NT2/D1 (cell line): Measurements from ENCODE around the gene TRMT61A.
A peak's percentile ranks its signal among the peaks of the same experiment; 100 is the strongest.

ENCODE experiments used
- DNase-seq: peaks from one replicate; pipeline ENCODE4 v3.0.0-alpha.2; 2011; ENCODE audit warnings: low read depth, low spot score
- H3K27me3 ChIP-seq: 2 replicates; pipeline ENCODE4 v1.6.0; 2011; ENCODE audit warnings: mild to moderate bottlenecking; ENCODE audit not compliant: insufficient read length, insufficient read depth
- H3K36me3 ChIP-seq: 2 replicates; pipeline ENCODE4 v1.6.1; 2011; ENCODE audit warnings: mild to moderate bottlenecking, low read length, mixed read lengths; ENCODE audit not compliant: insufficient read depth, insufficient read length
- H3K4me1 ChIP-seq: 2 replicates; pipeline ENCODE4 v1.5.1; 2011; ENCODE audit not compliant: insufficient read depth, insufficient read length
- H3K4me3 ChIP-seq: 2 replicates; pipeline ENCODE4 v1.5.1; 2011; ENCODE audit warnings: low read depth; ENCODE audit not compliant: insufficient read length
- H3K9ac ChIP-seq: 2 replicates; pipeline ENCODE4 v1.6.0; 2011; ENCODE audit warnings: low read depth; ENCODE audit not compliant: insufficient read length
- H3K9me3 ChIP-seq: 2 replicates; pipeline ENCODE4 v1.5.1; 2011; ENCODE audit warnings: mild to moderate bottlenecking, low read length; ENCODE audit not compliant: insufficient read depth
- SUZ12 ChIP-seq: IDR thresholded peaks from 2 replicates; pipeline ENCODE4 v1.6.1; 2011; ENCODE audit not compliant: insufficient read length, insufficient read depth; ENCODE audit errors: extremely low read depth
- YY1 ChIP-seq: IDR thresholded peaks from 2 replicates; pipeline ENCODE4 v1.6.1; 2011; ENCODE audit not compliant: insufficient read length, insufficient read depth
- ZNF274 ChIP-seq: IDR thresholded peaks from 2 replicates; pipeline ENCODE4 v1.6.1; 2011; ENCODE audit warnings: mild to moderate bottlenecking, low read depth, low read length

Gene TRMT61A

GRCh38 chr14:103492156-103492925, 36.7 kb upstream of the TRMT61A start:
- peaks cover 2% of the 10 kb centered on the region for H3K4me1 ChIP-seq
- peaks cover 55% of the 10 kb centered on the region for H3K36me3 ChIP-seq
- no peak for TF ChIP-seq ZNF274
- no peak for TF ChIP-seq YY1
- TF ChIP-seq SUZ12: no peak
- H3K9me3 ChIP-seq: no peaks in the 10 kb centered on the region
- no peak overlapping the region for H3K9ac ChIP-seq
- H3K4me3 ChIP-seq: no peak overlapping the region
- no peak for DNase-seq
- no peaks in the 10 kb centered on the region for H3K27me3 ChIP-seq

- TF ChIP-seq YY1: no peak
- no peak for TF ChIP-seq ZNF274
- no peak for TF ChIP-seq SUZ12
- no peaks in the 10 kb centered on the region for H3K27me3 ChIP-seq
- H3K9me3 ChIP-seq: no peaks in the 10 kb centered on the region
- no peak overlapping the region for H3K9ac ChIP-seq
- H3K4me3 ChIP-seq: no peak overlapping the region
- peaks cover 2% of the 10 kb centered on the region for H3K4me1 ChIP-seq
- peaks cover 50% of the 10 kb centered on the region for H3K36me3 ChIP-seq
- no peak for DNase-seq
Observed at GRCh38 chr14:103495854-103496253, 33.1 kb upstream of the TRMT61A start.

- TF ChIP-seq ZNF274 (no peak), SUZ12 (no peak), YY1 (no peak)
- no peaks in the 10 kb centered on the region for H3K27me3 ChIP-seq
- no peak overlapping the region for H3K4me3 ChIP-seq
- no peaks in the 10 kb centered on the region for H3K9me3 ChIP-seq
- H3K9ac ChIP-seq: no peak overlapping the region
- H3K4me1 ChIP-seq: peaks cover 3% of the 10 kb centered on the region
- peaks cover 55% of the 10 kb centered on the region for H3K36me3 ChIP-seq
- no peak for DNase-seq
Observed at GRCh38 chr14:103496776-103497175, 32.2 kb upstream of the TRMT61A start.

GRCh38 chr14:103499709-103500108, 29.3 kb upstream of the TRMT61A start:
- DNase-seq: no peak
- Histone ChIP-seq H3K4me3 (no peak overlapping the region), H3K36me3 (peaks cover 66% of the 10 kb centered on the region), H3K4me1 (peaks cover 3% of the 10 kb centered on the region), H3K27me3 (no peaks in the 10 kb centered on the region), H3K9ac (no peak overlapping the region), H3K9me3 (no peaks in the 10 kb centered on the region)
- TF ChIP-seq SUZ12 (no peak), YY1 (no peak), ZNF274 (no peak)

- no peaks in the 10 kb centered on the region for H3K27me3 ChIP-seq
- H3K9me3 ChIP-seq: no peaks in the 10 kb centered on the region
- TF ChIP-seq YY1 (no peak), SUZ12 (no peak), ZNF274 (no peak)
- H3K4me1 ChIP-seq: peaks cover 3% of the 10 kb centered on the region
- H3K36me3 ChIP-seq: peaks cover 66% of the 10 kb centered on the region
- H3K4me3 ChIP-seq: no peak overlapping the region
- no peak overlapping the region for H3K9ac ChIP-seq
- peak; percentile 58 for DNase-seq
Observed at GRCh38 chr14:103500148-103500990, 28.6 kb upstream of the TRMT61A start.

- no peak overlapping the region for H3K9ac ChIP-seq
- H3K4me1 ChIP-seq: peaks cover 1% of the 10 kb centered on the region
- no peak for DNase-seq
- TF ChIP-seq ZNF274 (no peak), SUZ12 (no peak), YY1 (no peak)
- no peaks in the 10 kb centered on the region for H3K9me3 ChIP-seq
- no peak overlapping the region for H3K4me3 ChIP-seq
- H3K36me3 ChIP-seq: peaks cover 62% of the 10 kb centered on the region
- no peaks in the 10 kb centered on the region for H3K27me3 ChIP-seq
Observed at GRCh38 chr14:103501041-103501870, 27.7 kb upstream of the TRMT61A start.
